WTC11 (cell line): Measurements from ENCODE around the gene ADCY10. TPM values are rescaled to one million over a fixed set of nuclear protein-coding genes. Genes with fewer than 3 reads are reported as not detected.

ENCODE experiments used
- ATAC-seq: fragments of 200-7000 bp; cut with Tn5 transposase; 2 replicates; pipeline ENCODE4 v1.10.0; 2021; ENCODE audit warnings: mild to moderate bottlenecking, moderate library complexity
- CTCF ChIA-PET: fragments of 300-600 bp; sonication (Branson Sonifier 250); formaldehyde crosslinking; loops from one replicate; lab custom pipeline; 2021; ENCODE audit warnings: antibody characterized with exemption; lab: Charles Lee
- POLR2A ChIA-PET: fragments of 350-600 bp; sonication (Branson Sonifier 250); formaldehyde crosslinking; loops from one replicate; lab custom pipeline; 2021; ENCODE audit warnings: antibody characterized with exemption; lab: Charles Lee
- DNase-seq: peaks from one replicate; pipeline ENCODE4 v3.0.0; 2021; ENCODE audit warnings: low spot score
- H3K27ac Mint-ChIP-seq: 2 replicates; pipeline ENCODE4 v1.8.0; 2021; ENCODE audit warnings: mixed read lengths
- H3K27me3 Mint-ChIP-seq: 2 replicates; pipeline ENCODE4 v1.8.0; 2021; ENCODE audit warnings: low read depth, mild to moderate bottlenecking, moderate library complexity, mixed read lengths
- H3K36me3 Mint-ChIP-seq: 2 replicates; pipeline ENCODE4 v1.8.0; 2021; ENCODE audit warnings: mixed read lengths
- H3K4me1 Mint-ChIP-seq: 2 replicates; pipeline ENCODE4 v1.8.0; 2022; ENCODE audit warnings: mixed read lengths
- H3K4me3 Mint-ChIP-seq: 2 replicates; pipeline ENCODE4 v1.8.0; 2021; ENCODE audit warnings: mild to moderate bottlenecking, moderate library complexity, mixed read lengths
- H3K9me3 Mint-ChIP-seq: 2 replicates; pipeline ENCODE4 v1.8.0; 2021; ENCODE audit warnings: mixed read lengths
- ELF4 ChIP-seq: sonication (generic); formaldehyde crosslinking; IDR thresholded peaks from 2 replicates; pipeline ENCODE4 v1.8.1; 2022; ENCODE audit warnings: low read depth, mild to moderate bottlenecking, moderate library complexity, missing genetic modification reagents
- FOXP1 ChIP-seq: sonication (generic); formaldehyde crosslinking; IDR thresholded peaks from 2 replicates; pipeline ENCODE4 v1.8.0; 2022; ENCODE audit warnings: missing genetic modification reagents, mild to moderate bottlenecking, moderate library complexity, borderline replicate concordance
- JAZF1 ChIP-seq: fragments of 250-450 bp; sonication (Bioruptor Pico); IDR thresholded peaks from 2 replicates; pipeline ENCODE4 v1.9.0; 2021; ENCODE audit warnings: moderate library complexity, mild to moderate bottlenecking, inconsistent platforms
- MYBL2 ChIP-seq: sonication (generic); formaldehyde crosslinking; IDR thresholded peaks from 2 replicates; pipeline ENCODE4 v1.8.1; 2023; ENCODE audit warnings: mild to moderate bottlenecking, moderate library complexity, missing genetic modification reagents
- NFE2L1 ChIP-seq: sonication (generic); formaldehyde crosslinking; IDR thresholded peaks from 2 replicates; pipeline ENCODE4 v1.8.1; 2023; ENCODE audit warnings: missing genetic modification reagents
- NFYB ChIP-seq: sonication (generic); formaldehyde crosslinking; conservative IDR thresholded peaks from 2 replicates; pipeline ENCODE4 v1.8.0; 2022; ENCODE audit warnings: low read depth, missing genetic modification reagents
- NR2C2 ChIP-seq: sonication (generic); formaldehyde crosslinking; IDR thresholded peaks from 2 replicates; pipeline ENCODE4 v1.8.0; 2022; ENCODE audit warnings: mild to moderate bottlenecking, missing genetic modification reagents
- PRDM15 ChIP-seq: sonication (generic); formaldehyde crosslinking; IDR thresholded peaks from 2 replicates; pipeline ENCODE4 v1.8.0; 2022; ENCODE audit warnings: missing genetic modification reagents
- TEAD1 ChIP-seq: sonication (generic); formaldehyde crosslinking; IDR thresholded peaks from 2 replicates; pipeline ENCODE4 v1.8.0; 2022; ENCODE audit warnings: mild to moderate bottlenecking, missing genetic modification reagents
- ZBTB21 ChIP-seq: sonication (generic); formaldehyde crosslinking; IDR thresholded peaks from 2 replicates; pipeline ENCODE4 v1.8.1; 2023; ENCODE audit warnings: mild to moderate bottlenecking, missing genetic modification reagents, borderline replicate concordance
- ZBTB43 ChIP-seq: sonication (generic); formaldehyde crosslinking; IDR thresholded peaks from 2 replicates; pipeline ENCODE4 v1.8.1; 2023; ENCODE audit warnings: mild to moderate bottlenecking, missing genetic modification reagents
- ZNF232 ChIP-seq: sonication (generic); formaldehyde crosslinking; IDR thresholded peaks from 2 replicates; pipeline ENCODE4 v1.8.0; 2022; ENCODE audit warnings: mild to moderate bottlenecking, missing genetic modification reagents
- ZNF317 ChIP-seq: sonication (generic); formaldehyde crosslinking; IDR thresholded peaks from 2 replicates; pipeline ENCODE4 v1.8.1; 2023; ENCODE audit warnings: low read depth, mild to moderate bottlenecking, moderate library complexity, missing genetic modification reagents, borderline replicate concordance
- ZNF416 ChIP-seq: fragments of 250-450 bp; sonication (Bioruptor Pico); IDR thresholded peaks from 2 replicates; pipeline ENCODE4 v1.9.0; 2021; ENCODE audit warnings: mild to moderate bottlenecking, inconsistent platforms
- ZNF423 ChIP-seq: fragments of 250-450 bp; sonication (Bioruptor Pico); IDR thresholded peaks from 2 replicates; pipeline ENCODE4 v2.1.2; 2022; ENCODE audit warnings: mild to moderate bottlenecking, moderate library complexity
- total RNA-seq: library from RNA; stranded (reverse); gene quantifications from 3 replicates; pipeline ENCODE4 v1.2.3, GENCODE V29; 2021
- TF ChIP-seq, protein P1 (sequence below): sonication (generic); formaldehyde crosslinking; IDR thresholded peaks from 2 replicates; pipeline ENCODE4 v1.8.1; 2022; ENCODE audit warnings: low read depth, mild to moderate bottlenecking, moderate library complexity, missing genetic modification reagents, borderline replicate concordance
- TF ChIP-seq, protein P2 (sequence below): fragments of 250-450 bp; sonication (Bioruptor Pico); IDR thresholded peaks from 2 replicates; pipeline ENCODE4 v1.9.0; 2021; ENCODE audit warnings: moderate library complexity, mild to moderate bottlenecking, inconsistent platforms, borderline replicate concordance
- TF ChIP-seq, protein P3 (sequence below): sonication (generic); formaldehyde crosslinking; IDR thresholded peaks from 2 replicates; pipeline ENCODE4 v1.8.0; 2022; ENCODE audit warnings: mild to moderate bottlenecking, missing genetic modification reagents
- TF ChIP-seq, protein P4 (sequence below): sonication (generic); formaldehyde crosslinking; IDR thresholded peaks from 2 replicates; pipeline ENCODE4 v1.8.1; 2022; ENCODE audit warnings: mild to moderate bottlenecking, moderate library complexity, missing genetic modification reagents

Gene ADCY10
- total RNA-seq, 1 experiment from 2014 or later, result 0.07 TPM

- TF ChIP-seq ZNF232 (CRISPR knock-in tag) (no peak), ZNF416 (CRISPR knock-in tag) (no peak), ZNF317 (CRISPR knock-in tag) (0 out of 2 replicates have a peak, but pooled peaks have one; percentile 12), PRDM15 (CRISPR knock-in tag) (no peak), ZBTB21 (CRISPR knock-in tag) (no peak), ZNF423 (CRISPR knock-in tag) (no peak)
- TF ChIP-seq, protein P1, sequence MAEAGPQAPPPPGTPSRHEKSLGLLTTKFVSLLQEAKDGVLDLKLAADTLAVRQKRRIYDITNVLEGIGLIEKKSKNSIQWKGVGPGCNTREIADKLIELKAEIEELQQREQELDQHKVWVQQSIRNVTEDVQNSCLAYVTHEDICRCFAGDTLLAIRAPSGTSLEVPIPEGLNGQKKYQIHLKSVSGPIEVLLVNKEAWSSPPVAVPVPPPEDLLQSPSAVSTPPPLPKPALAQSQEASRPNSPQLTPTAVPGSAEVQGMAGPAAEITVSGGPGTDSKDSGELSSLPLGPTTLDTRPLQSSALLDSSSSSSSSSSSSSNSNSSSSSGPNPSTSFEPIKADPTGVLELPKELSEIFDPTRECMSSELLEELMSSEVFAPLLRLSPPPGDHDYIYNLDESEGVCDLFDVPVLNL, result peak; percentile 22; the same call in 1 of the 2 replicates
Observed at GRCh38 chr1:167936068-167936929, 22.4 kb upstream of the ADCY10 start, which contains the start of gene DCAF6 (continued).

DNA sequence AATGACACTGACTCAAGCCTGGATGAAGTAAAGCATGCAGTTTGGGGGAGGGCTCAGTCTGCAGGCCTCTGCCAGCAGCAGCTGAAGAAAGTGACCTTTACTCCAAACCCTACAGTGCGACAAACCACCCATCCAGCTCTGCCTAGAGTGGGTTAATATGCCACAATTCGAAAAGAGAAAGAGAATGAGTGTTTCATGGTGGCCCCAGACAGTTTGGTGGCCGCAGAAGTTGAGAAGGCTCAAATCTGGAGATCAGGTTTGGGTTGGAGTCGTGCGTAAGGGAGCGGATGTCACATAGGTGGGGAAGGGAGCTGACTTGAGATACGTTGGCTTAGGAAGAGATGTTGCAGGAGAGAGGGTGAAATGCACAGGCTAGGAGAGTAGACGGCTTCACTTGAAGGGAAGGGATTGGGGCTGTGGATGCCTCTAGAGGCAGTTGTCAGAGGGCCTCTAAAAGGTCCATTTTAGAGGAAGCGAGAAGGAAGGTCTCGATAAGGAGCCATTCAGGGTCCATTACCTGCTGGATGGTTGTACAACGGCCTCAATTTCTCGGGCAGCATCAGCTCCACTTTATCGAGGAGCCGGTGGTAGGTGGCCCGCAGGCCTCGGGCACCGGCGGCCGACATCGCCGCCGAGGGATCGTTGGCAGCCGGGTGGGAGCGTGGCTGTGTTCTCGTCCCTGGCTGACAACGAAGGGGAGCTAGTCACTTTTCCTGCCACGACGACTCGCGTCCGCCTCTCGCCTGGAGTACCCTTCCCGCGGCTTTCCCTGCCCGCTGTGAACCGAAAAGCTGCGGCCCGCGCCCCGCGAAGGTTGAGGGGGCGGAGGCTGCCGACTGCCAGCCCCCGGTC is 21.5 kb upstream of the ADCY10 start:
- no peak for DNase-seq
- POLR2A ChIA-PET, result interaction anchor here (0.6 to 2.1 kb wide), 8 partner anchors 9 to 198 kb away, joined by 3 to 14 read pairs (median 4); partner anchors contain the start of gene ADCY10
- ATAC-seq, result peak; percentile 10
- peak overlapping the region; percentile 92 for H3K4me3 Mint-ChIP-seq
- no peaks in the 10 kb centered on the region for H3K9me3 Mint-ChIP-seq
- no peaks in the 10 kb centered on the region for H3K27me3 Mint-ChIP-seq
- CTCF ChIA-PET, result interaction anchor here (1.0 to 3.2 kb wide), 5 partner anchors 30 to 222 kb away, joined by 3 to 13 read pairs (median 4); no protein-coding TSS in a partner anchor
- H3K27ac Mint-ChIP-seq, result peak overlapping the region; percentile 97
- TF ChIP-seq ZBTB43 (CRISPR knock-in tag) (0 out of 2 replicates have a peak, but pooled peaks have one; percentile 41), ELF4 (CRISPR knock-in tag) (no peak), TEAD1 (CRISPR knock-in tag) (0 out of 2 replicates have a peak, but pooled peaks have one; percentile 21), MYBL2 (CRISPR knock-in tag) (peak; percentile 55; the same call in 1 of the 2 replicates), NFE2L1 (0 out of 2 replicates have a peak, but pooled peaks have one; percentile 33), NFYB (CRISPR knock-in tag) (0 out of 2 replicates have a peak, but pooled peaks have one; percentile 5), ZNF416 (CRISPR knock-in tag) (0 out of 2 replicates have a peak, but pooled peaks have one; percentile 22), ZNF232 (CRISPR knock-in tag) (0 out of 2 replicates have a peak, but pooled peaks have one; percentile 75), FOXP1 (CRISPR knock-in tag) (0 out of 2 replicates have a peak, but pooled peaks have one; percentile 47), JAZF1 (CRISPR knock-in tag) (no peak), NR2C2 (CRISPR knock-in tag) (no peak)
- TF ChIP-seq, protein P2, sequence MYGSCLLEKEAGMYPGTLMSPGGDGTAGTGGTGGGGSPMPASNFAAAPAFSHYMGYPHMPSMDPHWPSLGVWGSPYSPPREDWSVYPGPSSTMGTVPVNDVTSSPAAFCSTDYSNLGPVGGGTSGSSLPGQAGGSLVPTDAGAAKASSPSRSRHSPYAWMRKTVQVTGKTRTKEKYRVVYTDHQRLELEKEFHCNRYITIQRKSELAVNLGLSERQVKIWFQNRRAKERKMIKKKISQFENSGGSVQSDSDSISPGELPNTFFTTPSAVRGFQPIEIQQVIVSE, result no peak
- TF ChIP-seq, protein P3, sequence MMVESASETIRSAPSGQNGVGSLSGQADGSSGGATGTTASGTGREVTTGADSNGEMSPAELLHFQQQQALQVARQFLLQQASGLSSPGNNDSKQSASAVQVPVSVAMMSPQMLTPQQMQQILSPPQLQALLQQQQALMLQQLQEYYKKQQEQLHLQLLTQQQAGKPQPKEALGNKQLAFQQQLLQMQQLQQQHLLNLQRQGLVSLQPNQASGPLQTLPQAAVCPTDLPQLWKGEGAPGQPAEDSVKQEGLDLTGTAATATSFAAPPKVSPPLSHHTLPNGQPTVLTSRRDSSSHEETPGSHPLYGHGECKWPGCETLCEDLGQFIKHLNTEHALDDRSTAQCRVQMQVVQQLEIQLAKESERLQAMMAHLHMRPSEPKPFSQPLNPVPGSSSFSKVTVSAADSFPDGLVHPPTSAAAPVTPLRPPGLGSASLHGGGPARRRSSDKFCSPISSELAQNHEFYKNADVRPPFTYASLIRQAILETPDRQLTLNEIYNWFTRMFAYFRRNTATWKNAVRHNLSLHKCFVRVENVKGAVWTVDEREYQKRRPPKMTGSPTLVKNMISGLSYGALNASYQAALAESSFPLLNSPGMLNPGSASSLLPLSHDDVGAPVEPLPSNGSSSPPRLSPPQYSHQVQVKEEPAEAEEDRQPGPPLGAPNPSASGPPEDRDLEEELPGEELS (CRISPR knock-in tag), result peak; percentile 26; the same call in 1 of the 2 replicates
- TF ChIP-seq, protein P4, sequence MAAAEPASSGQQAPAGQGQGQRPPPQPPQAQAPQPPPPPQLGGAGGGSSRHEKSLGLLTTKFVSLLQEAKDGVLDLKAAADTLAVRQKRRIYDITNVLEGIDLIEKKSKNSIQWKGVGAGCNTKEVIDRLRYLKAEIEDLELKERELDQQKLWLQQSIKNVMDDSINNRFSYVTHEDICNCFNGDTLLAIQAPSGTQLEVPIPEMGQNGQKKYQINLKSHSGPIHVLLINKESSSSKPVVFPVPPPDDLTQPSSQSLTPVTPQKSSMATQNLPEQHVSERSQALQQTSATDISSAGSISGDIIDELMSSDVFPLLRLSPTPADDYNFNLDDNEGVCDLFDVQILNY (CRISPR knock-in tag), result peak; percentile 79
- TF ChIP-seq, all 79 proteins: peak for 10
- H3K36me3 Mint-ChIP-seq, result no peaks in the 10 kb centered on the region
- H3K4me1 Mint-ChIP-seq, result peaks cover 21% of the 10 kb centered on the region
